HG03469 (cell line): Measurements from ENCODE around the gene SLC1A3.

Experiments
- ATAC-seq: cut with Tn5 transposase; IDR thresholded peaks from one replicate; pipeline ENCODE4 v1.9.1; 2021; ENCODE audit warnings: mild to moderate bottlenecking, moderate library complexity, moderate number of reproducible peaks; ENCODE audit not compliant: unreplicated experiment

Gene SLC1A3

GRCh38 chr5:36654564-36654963 lies 48.2 kb downstream of the SLC1A3 start:
- no peak for ATAC-seq

GRCh38 chr5:36655161-36655560 lies 48.8 kb downstream of the SLC1A3 start:
- ATAC-seq, result no peak

GRCh38 chr5:36656556-36656955 lies 50.1 kb downstream of the SLC1A3 start:
- no peak for ATAC-seq

GRCh38 chr5:36657563-36657995 lies 51.2 kb downstream of the SLC1A3 start:
- no peak for ATAC-seq

- no peak for ATAC-seq
Measured at GRCh38 chr5:36658038-36658756, 51.8 kb downstream of the SLC1A3 start.

- no peak for ATAC-seq
Measured at GRCh38 chr5:36659411-36659810, 53.0 kb downstream of the SLC1A3 start.

GRCh38 chr5:36660397-36661049 lies 54.1 kb downstream of the SLC1A3 start:
- ATAC-seq, result no peak

- no peak for ATAC-seq
Measured at GRCh38 chr5:36661456-36662220, 55.2 kb downstream of the SLC1A3 start.

GRCh38 chr5:36662291-36662851 lies 56.0 kb downstream of the SLC1A3 start:
- ATAC-seq, result no peak

- no peak for ATAC-seq
Measured at GRCh38 chr5:36664766-36665165, 58.4 kb downstream of the SLC1A3 start.

- ATAC-seq, result no peak
Measured at GRCh38 chr5:36665628-36666027, 59.2 kb downstream of the SLC1A3 start.

- no peak for ATAC-seq
Measured at GRCh38 chr5:36666274-36666673, 59.9 kb downstream of the SLC1A3 start.

GRCh38 chr5:36666986-36667385 lies 60.6 kb downstream of the SLC1A3 start:
- ATAC-seq, result no peak

- ATAC-seq, result no peak
Measured at GRCh38 chr5:36667824-36668223, 61.4 kb downstream of the SLC1A3 start.

- no peak for ATAC-seq
Measured at GRCh38 chr5:36669015-36669651, 62.7 kb downstream of the SLC1A3 start.

GRCh38 chr5:36670548-36670947 lies 64.1 kb downstream of the SLC1A3 start:
- no peak for ATAC-seq

GRCh38 chr5:36675282-36675681 lies 68.9 kb downstream of the SLC1A3 start:
- ATAC-seq, result no peak

- no peak for ATAC-seq
Measured at GRCh38 chr5:36679221-36679989, 73.0 kb downstream of the SLC1A3 start.

- ATAC-seq, result no peak
Measured at GRCh38 chr5:36680066-36680465, 73.7 kb downstream of the SLC1A3 start.

- no peak for ATAC-seq
Measured at GRCh38 chr5:36681711-36682110, 75.3 kb downstream of the SLC1A3 start.
